ENCODE results near the gene ACTR3C.
"Not testable (repeated sequence)": the region's sequence is repeated elsewhere in the genome, so short reads cannot be mapped to it uniquely, and the experiment has no call there.

GRCh38 chr7:150302908-150303310 is 20.4 kb downstream of the ACTR3C start:
- TF ChIP-seq CTCF (conservative IDR thresholded peaks at IDR 0.05; ENCODE audit: low read depth, low read length); EZH2 (IDR thresholded peaks at IDR 0.05; ENCODE audit: borderline replicate concordance, low read depth, low read length, poor library complexity, severe bottlenecking): not testable (repeated sequence)
